GM21723 (cell line): ENCODE data around the gene EXOC4.

Source experiments
- ATAC-seq: cut with Tn5 transposase; IDR thresholded peaks from one replicate; pipeline ENCODE4 v1.9.1; 2021; ENCODE audit warnings: mild to moderate bottlenecking, moderate library complexity; ENCODE audit not compliant: unreplicated experiment

Gene EXOC4

DNA sequence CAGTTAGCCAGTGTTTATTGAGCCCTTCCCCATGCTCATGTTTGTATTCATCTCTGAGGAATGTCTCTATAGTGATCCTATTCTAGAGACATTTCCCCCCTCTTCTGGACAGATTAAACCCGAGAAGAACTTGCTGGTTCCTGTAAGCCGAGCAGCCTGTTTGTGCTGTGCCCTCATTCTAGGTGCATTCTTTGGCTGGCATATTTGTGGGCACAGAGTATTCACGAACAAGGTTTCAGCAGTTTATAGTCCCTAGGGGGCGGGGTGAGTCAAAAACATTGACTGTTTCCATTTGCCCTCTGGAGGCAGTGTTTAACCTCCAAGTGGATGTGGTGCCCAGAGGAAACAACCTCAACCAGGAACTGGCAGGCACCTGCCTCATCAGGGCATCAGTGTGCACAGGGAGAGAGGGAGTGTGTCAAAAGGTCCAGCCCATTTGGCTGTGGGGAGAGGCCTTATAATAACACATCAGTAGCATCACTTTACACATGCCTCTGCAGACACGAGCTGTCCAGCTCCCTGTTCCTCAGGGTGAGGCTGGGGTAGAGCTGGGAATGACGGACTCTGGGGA, 600.9 kb downstream of the EXOC4 start:
- peak; percentile 68 for ATAC-seq

DNA sequence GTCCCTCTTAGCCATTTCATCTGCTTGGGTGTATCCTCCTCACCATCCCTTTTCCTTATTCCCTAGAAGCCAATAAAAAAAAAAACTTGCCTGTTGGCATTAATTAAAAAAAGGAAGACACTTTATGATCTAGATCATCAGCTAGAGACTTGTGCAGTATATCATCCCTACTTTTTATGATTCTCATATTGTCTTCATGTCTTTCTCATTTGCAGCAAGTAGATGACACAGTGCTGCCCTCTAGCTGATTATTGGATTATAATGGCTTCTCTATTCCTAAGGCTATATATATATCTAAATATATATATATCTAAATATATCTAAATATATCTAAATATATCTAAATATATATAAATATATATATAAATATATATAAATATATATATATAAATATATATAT, 601.9 kb downstream of the EXOC4 start:
- no peak for ATAC-seq

DNA sequence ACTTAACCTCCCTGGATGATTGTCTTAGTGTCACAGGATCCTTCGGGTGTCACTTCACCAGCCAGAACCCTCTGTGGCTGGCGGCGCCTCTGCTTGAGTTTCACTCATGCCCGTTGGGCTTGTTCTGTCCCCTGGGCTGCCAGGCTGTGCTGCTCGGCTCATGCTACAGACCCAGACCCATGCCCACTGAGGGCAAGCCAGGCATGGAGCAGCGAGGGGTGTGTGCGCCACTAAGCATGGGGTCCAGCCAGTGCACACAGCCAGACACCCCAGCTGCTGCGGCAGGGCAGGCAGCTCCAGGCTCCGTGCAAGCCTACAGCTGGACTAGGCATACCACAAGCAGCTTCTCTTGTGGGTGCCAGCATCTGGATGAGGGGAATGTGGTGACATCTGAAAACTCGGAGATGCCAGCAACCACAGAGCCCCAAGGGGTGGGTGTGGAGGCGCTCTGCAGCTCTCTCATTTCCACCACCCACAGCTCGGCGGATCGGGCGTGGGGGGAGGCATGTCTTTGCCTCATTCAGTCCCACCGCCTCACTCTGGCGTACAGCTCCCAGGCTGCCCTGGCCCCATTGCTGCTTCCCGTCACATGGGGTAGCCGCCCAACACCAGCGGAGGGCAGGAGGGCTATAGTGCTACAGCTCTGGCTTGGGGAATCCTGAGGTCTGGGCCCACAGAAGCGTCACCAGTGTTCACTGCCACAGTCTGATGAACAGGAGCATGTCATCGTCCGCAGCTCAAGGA, 604.7 kb downstream of the EXOC4 start:
- ATAC-seq: no peak

DNA sequence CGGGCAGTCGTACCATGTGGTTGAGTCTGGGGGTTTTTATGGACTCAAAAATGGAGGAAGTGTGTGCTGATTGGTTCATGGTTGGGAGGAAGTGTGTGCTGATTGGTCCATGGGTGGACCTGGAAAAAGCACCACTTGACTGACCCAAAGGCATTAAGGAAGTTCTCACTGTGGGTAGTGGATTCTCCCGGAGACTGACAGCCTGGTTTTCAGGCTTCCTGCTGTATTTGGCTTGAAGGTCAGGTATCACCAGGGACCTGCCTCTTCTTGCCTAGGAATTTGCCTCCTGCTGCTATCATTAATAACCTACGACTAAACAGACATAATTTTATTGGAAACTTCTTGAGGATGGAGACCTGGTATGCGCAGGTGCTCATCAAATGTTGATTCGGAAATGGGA, 605.4 kb downstream of the EXOC4 start:
- no peak for ATAC-seq

DNA sequence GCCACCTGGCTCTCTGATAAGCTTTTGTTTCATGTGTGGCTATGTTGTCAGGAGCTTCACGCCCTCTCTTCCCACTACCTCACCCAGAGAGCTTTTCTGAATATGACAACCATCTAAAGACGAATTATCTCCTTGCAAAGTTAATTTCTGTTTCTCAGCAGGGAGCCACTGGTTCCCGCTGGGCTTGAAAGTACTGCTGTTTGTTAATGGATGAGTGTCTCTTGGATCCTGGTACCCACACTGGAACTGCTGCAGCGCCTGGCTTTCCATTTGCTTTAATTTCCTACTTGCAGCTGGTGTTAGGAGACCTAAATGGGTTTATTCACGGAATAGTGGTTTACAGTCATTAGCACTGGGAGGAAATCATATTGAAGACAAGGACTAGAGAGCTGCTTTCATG, 606.4 kb downstream of the EXOC4 start:
- ATAC-seq: no peak

DNA sequence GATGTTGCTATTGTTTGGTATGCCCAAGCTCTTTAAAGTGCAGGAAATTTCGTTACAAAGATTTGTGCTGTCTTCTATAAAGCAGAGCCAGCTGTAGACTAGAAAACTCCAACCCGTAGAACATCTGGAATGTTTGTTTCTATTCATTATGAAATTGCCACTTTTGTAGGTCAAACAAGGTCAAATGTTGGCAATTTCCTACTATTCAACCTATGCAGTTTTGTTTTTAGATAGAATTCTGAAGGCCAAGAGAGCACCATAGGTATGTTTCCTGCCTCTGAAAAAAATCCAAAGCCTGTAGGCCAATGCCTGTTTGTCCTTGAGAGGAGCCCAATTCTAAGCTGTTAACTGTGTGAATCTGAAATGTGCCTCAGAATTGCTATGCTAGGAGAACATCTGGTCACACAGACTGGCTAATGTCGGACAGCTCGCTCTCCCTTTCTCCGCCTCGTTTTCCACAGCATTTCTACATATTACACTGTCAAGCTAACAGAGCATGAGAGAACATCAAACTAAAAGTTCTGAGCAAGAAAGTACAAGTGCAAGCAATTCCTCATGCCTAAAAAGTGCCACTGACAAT, 607.1 kb downstream of the EXOC4 start:
- no peak for ATAC-seq

DNA sequence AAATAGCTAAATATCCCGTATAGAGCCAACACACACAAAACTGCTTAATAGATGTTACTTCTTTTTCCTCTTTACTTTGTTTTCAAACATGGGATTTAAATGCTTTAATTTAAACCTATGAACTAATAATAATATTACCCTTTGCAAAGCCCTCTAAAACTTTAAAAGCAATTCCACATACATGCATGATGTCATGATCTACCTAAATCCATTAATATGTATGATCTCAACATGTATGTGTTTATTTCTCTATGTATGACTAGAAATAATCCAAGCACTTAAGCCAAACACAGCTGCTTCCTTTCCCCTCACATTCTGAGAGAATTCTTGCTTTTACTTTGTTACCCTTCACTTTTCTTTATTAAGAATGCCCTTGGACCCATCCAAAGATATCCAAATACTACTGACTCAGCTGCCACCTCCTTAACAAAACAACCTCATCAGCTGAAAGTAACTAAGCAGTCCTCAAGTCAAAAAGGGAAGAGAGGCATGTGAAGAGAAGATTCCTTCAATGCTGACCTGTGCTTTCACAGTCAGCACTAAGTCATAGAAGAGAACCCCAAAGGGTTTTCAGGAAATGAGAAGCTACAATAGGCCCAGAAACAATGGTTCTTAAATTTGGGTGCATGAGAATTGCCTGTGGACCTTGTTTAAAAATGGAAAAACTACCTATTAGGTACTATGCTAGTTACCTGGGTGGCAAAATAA, 607.9 kb downstream of the EXOC4 start:
- ATAC-seq: no peak

DNA sequence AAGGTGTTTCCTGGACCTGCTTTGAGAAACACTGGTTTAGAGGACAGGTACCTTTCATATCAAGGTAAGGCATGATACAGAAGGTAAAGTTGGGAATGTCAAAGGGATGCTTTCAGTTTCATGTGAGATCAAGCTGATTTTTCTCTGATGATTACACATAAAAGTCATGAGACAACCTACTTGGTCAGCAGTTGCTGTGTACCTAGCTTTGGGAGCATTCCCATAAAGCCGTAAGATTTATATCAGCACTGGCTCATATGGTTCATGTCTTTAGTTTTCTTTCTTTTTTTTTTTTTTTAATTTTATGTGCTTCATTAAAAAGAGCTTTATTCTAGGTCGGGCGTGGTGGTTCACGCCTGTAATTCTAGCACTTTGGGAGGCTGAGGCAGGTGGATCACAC, 609.0 kb downstream of the EXOC4 start:
- no peak for ATAC-seq

DNA sequence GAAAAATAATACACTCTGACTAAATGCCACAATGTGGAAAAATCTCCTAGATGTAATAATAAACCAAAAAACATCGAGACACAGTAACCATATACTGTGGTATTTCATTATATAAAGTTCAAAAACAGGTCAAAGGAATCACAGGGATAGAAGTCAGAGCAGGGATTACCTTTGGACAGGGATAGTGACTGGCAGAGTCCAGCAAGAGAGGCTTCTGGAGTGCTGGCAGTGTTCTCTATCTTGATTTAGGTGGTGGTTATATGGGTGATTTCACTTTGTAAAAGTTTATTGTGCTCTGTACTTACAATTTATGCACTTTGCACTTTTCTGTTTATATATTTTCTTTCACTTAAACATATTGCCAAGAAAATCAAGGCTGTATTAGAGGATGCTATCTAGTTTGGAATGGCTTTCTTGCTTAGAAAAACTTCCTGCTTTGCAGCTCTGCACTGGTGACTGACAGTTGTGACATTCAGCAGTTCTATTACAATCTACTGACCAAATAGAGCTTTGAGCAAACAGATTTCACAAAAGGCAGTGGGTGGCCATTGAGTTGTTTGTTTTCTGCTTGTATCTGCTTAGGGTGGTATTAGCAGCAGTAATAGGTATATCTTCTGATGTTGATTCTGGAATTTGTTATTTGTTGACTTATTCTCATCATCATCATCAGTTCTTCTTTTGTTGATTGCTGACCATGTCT, 610.6 kb downstream of the EXOC4 start:
- no peak for ATAC-seq

DNA sequence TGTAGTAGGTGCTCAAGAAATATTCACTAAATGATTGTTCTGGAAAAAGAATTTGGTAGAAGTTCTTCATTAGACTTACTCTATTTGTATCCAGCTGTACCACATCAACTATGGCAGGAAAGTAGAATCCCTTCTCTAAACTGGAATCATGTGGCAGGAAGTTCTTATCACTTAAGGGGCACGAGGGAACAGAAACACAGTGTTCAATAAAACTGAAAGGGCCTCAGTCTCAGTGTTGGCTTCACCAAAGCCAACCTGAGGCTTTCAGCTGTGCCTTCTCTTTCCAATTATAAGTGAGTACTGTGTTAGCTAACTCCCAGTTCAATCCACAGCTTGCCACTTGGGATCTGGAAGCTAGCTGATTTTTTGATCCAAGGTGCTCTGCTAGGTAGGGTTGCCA, 616.7 kb downstream of the EXOC4 start:
- no peak for ATAC-seq

DNA sequence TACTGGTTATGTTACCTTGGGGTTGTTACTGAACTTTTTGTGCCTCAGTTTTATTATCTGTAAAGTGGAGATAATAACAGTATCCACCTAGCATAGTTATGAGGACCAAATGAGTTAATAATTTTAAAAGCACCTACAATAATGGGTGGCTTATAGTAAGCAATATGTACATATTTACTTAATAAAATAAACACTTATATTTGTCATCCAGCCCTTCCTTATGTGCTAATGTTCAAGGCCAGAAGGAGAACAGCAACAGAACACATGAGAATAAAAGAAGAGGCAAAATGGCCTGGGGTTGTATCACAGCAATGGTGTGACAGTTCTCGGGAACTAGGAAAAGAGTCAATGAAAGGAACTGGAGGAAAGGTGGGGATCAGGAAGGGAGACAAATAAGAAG, 618.9 kb downstream of the EXOC4 start:
- no peak for ATAC-seq

DNA sequence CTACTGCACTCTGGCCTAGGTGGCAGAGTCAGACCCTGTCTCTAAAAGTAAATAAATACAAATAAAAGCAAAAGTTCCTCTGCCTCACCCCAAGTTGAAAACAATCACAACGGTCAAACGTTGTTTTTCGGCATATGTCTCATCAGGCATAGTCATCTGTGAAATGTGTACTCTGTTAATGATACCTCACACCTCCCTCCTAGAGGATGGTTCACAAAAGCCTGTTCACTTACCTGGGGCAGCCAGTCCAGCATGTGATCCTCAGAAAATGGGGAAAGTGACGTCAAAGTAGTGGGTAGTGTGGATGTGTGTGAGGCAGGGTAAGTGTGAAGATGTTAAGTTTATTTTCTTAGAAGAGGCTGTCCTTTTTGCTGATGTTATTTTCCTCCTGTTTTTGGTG, 620.3 kb downstream of the EXOC4 start:
- no peak for ATAC-seq

DNA sequence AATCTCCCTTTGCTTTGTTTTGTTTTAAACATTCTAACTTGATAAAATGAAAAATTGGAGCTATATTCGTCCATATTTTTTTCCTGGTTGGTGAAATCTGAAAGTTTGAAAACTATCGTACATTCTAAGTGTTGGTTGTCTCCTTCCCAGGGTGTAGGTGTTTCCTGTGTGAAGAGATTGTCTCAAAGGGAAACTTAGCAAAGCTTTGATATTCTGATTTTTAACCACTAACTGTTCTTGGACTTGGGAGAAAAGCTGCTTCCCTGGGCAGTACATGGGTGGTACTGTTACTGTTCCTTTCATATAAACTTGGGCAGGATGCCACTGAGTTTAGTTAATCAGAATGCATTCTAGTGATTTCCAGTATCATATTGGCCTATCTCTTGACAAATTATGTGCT, 620.8 kb downstream of the EXOC4 start:
- ATAC-seq: no peak

DNA sequence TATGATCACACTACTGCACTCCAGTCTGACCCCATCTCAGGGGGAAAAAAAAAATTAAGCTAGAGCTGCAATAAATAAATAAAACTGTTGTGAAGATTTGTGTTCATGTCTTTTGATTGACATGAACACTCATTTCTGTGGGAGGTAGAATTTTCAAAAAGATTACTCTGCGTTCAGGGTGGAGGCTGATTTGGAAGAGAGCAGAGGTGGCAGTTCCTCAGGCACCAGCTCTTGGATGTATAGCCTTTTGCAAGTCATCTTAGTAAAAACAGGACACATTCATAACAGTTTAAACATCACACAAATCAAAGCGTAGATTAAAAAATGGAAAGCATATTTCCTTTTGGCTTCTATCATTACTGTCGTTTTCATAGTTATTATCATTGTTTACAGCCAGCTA, 630.7 kb downstream of the EXOC4 start:
- ATAC-seq: no peak

DNA sequence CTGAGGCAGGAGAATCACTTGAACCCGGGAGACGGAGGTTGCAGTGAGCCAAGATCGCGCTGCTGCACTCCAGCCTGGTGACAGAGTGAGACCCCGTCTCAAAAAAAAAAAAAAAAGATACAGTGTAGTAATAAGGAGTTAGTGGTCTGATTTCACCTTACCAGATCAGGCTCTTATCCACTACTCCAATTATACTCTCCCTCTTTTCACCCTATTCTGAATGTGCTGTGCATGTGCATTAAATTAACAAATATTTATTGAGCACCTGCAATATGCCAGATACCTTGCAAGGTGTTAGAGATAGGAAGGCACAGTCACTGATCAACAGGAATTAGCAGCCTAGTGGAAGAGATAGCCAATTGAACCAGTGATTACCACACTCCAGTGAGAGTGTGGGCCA, 632.3 kb downstream of the EXOC4 start:
- ATAC-seq: no peak

DNA sequence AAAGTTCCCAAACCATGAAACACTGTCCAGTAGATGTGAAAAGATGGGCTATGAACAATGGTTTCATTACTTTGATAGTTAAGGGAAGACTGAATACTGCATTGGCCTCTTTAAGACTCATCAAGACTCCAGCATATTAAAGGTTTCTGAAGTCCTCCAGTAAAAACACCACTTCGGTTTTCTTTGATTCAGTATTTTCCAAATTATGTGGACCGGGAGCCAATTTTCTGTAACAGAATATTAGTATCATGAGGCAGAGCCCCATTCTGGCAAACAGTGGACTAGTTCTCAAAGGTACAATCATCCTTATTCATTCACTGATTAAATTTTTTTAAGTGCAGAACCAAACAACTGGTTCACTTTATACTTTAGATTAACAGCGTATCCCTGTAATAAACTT, 633.2 kb downstream of the EXOC4 start:
- no peak for ATAC-seq

DNA sequence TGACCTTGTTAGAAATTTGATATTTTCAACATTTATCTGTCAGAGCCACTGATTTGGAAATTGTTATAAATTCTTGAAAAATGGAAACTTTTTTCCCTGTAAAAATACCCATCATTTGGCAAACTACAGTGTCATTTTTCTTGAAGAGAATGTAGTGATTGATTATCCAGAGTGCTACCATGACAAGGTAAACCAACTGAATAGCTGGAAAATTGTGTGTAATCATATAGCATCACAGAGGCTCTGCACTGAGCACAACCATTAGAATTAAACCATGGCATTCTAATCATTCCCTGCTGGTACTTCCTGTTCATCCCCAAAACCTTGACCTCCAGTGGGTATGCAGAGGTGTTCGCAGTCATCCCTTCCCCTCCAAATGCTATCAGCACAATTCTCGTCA, 633.9 kb downstream of the EXOC4 start:
- ATAC-seq: no peak

DNA sequence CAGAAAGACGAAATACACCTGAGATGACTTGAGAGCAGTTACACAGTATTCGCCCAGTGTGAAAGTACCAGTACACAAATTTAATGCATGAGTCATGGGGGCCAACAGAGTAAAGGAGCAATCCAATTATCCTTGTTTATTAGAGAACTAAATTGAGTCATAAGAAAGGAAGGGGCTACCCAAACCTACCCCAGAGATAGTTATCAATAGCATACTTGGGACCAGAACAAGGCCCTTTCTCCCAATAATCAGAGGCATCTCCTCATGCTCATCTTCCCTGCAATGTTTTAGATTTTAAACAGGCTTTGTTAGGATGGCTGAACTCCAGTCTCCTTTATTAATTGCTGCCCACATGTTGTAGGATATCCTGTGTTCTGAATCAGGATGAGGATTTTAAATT, 634.6 kb downstream of the EXOC4 start:
- no peak for ATAC-seq

DNA sequence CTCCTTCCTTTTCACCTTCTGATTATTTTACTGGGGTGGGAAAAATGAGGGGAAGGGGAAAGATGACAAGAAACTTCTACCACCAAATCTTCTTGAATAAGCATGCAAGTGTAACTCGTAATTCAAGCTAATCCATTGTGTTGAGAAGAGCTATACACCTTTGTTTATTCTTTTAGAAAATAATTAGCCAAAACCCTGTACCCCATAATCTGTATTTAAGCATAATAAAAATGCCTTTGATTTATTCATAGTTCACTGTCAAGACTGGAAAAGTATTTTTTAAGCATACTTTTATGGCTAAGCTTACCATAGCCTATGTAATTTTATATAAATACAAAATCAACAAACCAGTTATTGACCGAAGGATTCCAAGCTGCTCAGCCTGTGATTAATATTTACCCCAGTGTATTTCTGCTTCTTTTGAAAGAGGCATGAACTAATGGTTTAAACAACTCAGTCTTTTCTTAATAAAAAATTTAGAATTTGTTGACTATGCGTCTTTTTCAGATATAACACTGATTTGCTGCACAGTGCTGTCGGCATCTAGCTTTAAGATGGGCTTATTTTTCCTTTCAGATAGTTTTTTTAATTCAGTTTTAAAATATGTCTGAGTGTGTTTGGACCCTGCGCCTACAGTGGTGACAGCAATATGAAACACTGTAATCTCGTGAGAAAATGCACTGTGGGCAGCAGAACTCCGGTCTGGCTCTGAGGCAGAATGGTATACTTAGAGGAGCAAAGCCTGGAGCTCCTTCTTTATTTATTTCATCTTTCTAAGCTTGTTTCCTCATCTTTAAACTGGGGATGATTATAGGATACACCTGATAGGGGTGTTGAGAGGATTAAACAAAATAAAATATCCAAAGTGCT, 635.4 kb downstream of the EXOC4 start:
- no peak for ATAC-seq

DNA sequence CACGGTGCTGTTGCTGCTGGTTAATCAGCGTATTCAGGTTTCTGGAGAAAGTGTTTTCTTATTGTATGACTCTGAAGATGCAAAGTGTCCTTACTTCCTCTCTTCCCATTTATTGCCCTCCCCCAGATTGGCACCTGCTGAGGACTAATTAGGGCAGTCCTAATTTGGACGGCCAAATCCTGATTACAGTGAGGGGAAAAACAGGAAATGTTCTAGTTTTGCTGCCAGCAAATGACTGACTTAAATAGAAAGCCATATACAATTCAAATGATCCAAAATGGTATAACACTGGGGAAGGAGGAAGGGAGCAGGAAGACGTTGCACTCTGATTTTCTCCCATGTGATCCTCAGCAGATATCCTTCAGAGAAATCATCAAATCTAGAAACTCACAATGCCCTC, 651.9 kb downstream of the EXOC4 start:
- ATAC-seq: no peak
